Trophoblast cell (in vitro differentiated cells and primary cell): ENCODE results near the gene AUTS2.

ENCODE experiments used
- DNase-seq, 2 donors: peaks; one replicate each; pipeline ENCODE4 v3.0.0-alpha.2; 2016
- H2AFZ ChIP-seq: 2 replicates; pipeline ENCODE4 v1.6.1; 2013; ENCODE audit warnings: low read length, moderate library complexity, mild to moderate bottlenecking; ENCODE audit not compliant: insufficient read depth, poor library complexity
- H2AK5ac ChIP-seq: 2 replicates; pipeline ENCODE4 v1.6.1; 2013; ENCODE audit warnings: mild to moderate bottlenecking, low read length
- H2BK120ac ChIP-seq: 2 replicates; pipeline ENCODE4 v1.6.1; 2013; ENCODE audit warnings: low read length, mild to moderate bottlenecking, moderate library complexity; ENCODE audit not compliant: insufficient read depth, poor library complexity
- H2BK12ac ChIP-seq: 2 replicates; pipeline ENCODE4 v1.6.1; 2013; ENCODE audit warnings: mild to moderate bottlenecking, low read length, moderate library complexity
- H2BK5ac ChIP-seq: 2 replicates; pipeline ENCODE4 v1.6.1; 2013; ENCODE audit warnings: low read length, low read depth, moderate library complexity, mild to moderate bottlenecking; ENCODE audit not compliant: poor library complexity
- H3K14ac ChIP-seq: 2 replicates; pipeline ENCODE4 v1.6.1; 2013; ENCODE audit warnings: mild to moderate bottlenecking, low read length
- H3K18ac ChIP-seq: 2 replicates; pipeline ENCODE4 v1.6.1; 2013; ENCODE audit warnings: mild to moderate bottlenecking, low read length
- H3K23ac ChIP-seq: 2 replicates; pipeline ENCODE4 v1.6.1; 2013; ENCODE audit warnings: low read length
- H3K27ac ChIP-seq: 2 replicates; pipeline ENCODE4 v1.5.1; 2013; ENCODE audit warnings: low read depth, mild to moderate bottlenecking, inconsistent platforms, low read length, moderate library complexity
- H3K27me3 ChIP-seq: 2 replicates; pipeline ENCODE4 v1.6.1; 2013; ENCODE audit warnings: inconsistent platforms, mild to moderate bottlenecking, low read length, moderate library complexity; ENCODE audit not compliant: insufficient read depth
- H3K36me3 ChIP-seq, 2 experiments: 1 replicate in 1 of 2; 2 replicates in 1 of 2; pipeline ENCODE4 v1.6.1; 2013; ENCODE audit warnings: low read length in 2 of 2, mild to moderate bottlenecking in 2 of 2, moderate library complexity in 1 of 2; ENCODE audit not compliant: insufficient read depth in 2 of 2, control insufficient read depth in 1 of 2
- H3K4ac ChIP-seq: 2 replicates; pipeline ENCODE4 v1.6.1; 2013; ENCODE audit warnings: low read depth, mild to moderate bottlenecking, low read length, moderate library complexity
- H3K4me1 ChIP-seq, 2 experiments: 1 replicate in 1 of 2; 2 replicates in 1 of 2; pipeline ENCODE4 v1.6.1; 2013; ENCODE audit warnings: low read length in 2 of 2, mild to moderate bottlenecking in 2 of 2, moderate library complexity in 1 of 2; ENCODE audit not compliant: insufficient read depth in 2 of 2, control insufficient read depth in 1 of 2
- H3K4me2 ChIP-seq: 2 replicates; pipeline ENCODE4 v1.6.1; 2013; ENCODE audit warnings: inconsistent platforms, mild to moderate bottlenecking, low read length, moderate library complexity
- H3K4me3 ChIP-seq: 2 replicates; pipeline ENCODE4 v1.5.1; 2013; ENCODE audit warnings: mild to moderate bottlenecking, low read depth, low read length, inconsistent platforms
- H3K79me1 ChIP-seq: one replicate; pipeline ENCODE4 v1.6.1; 2013; ENCODE audit warnings: low read length
- H3K79me2 ChIP-seq: 2 replicates; pipeline ENCODE4 v1.6.1; 2013; ENCODE audit warnings: low read length, mild to moderate bottlenecking; ENCODE audit not compliant: control insufficient read depth, insufficient read depth, poor library complexity
- H3K9ac ChIP-seq: 2 replicates; pipeline ENCODE4 v1.6.1; 2013; ENCODE audit warnings: mild to moderate bottlenecking, low read length
- H3K9me3 ChIP-seq: 2 replicates; pipeline ENCODE4 v1.6.1; 2013; ENCODE audit warnings: low read depth, mild to moderate bottlenecking, control low read depth, inconsistent platforms, low read length; ENCODE audit not compliant: insufficient read depth
- H4K12ac ChIP-seq: 2 replicates; pipeline ENCODE4 v1.6.1; 2013; ENCODE audit warnings: low read depth, mild to moderate bottlenecking, low read length, moderate library complexity
- H4K8ac ChIP-seq: 2 replicates; pipeline ENCODE4 v1.6.1; 2013; ENCODE audit warnings: low read depth, mild to moderate bottlenecking, low read length, moderate library complexity
- H4K91ac ChIP-seq: one replicate; pipeline ENCODE4 v1.6.1; 2013; ENCODE audit warnings: low read depth, mild to moderate bottlenecking, low read length, moderate library complexity
- WGBS: extraction: QIAGEN DNeasy Blood & Tissue Kit; methylation state at CpG from one replicate; pipeline ENCODE4 v1.1.7; 2013; ENCODE audit warnings: missing lambda C conversion rate; ENCODE audit not compliant: insufficient read length, insufficient coverage; ENCODE audit errors: extremely low coverage; 5-methylcytosine and 5-hydroxymethylcytosine counted together

AUTS2 gene

DNA sequence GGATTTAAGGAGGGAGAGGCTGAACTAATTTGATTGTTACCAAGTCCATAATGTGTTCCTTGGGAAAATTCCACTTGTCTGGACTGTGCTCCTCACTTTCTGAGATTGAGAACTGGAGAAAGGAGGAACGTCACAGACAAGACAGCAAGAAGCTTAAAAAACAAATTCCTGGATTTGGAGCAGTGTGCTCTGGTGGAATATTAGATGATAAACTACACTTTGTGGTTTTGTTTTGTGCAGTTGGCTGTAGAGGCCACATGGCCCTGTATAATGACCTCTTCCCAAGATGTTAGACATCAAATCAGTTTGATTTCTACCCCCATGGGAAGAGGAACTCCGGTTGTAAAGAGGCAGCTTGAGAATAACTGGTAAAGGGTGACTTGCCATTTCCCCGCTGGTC is 1112.4 kb downstream of the AUTS2 start:
- no peak for DNase-seq
- Histone ChIP-seq H3K4me3 (no peak overlapping the region), H3K79me2 (no peaks in the 10 kb centered on the region), H3K23ac (no peak overlapping the region), H3K27ac (no peak overlapping the region), H3K79me1 (no peaks in the 10 kb centered on the region), H3K4me1 (peaks cover 12% of the 10 kb centered on the region in 2 experiments), H3K4ac (no peak overlapping the region), H4K8ac (no peak overlapping the region), H4K91ac (no peak overlapping the region), H3K9me3 (no peaks in the 10 kb centered on the region), H2AFZ (no peak overlapping the region), H3K36me3 (peaks cover 0 to 2% of the 10 kb centered on the region in 2 experiments), H2BK5ac (no peak overlapping the region), H2AK5ac (no peak overlapping the region), H3K14ac (no peak overlapping the region), H4K12ac (no peak overlapping the region), H3K4me2 (peak overlapping the region; percentile 13), H3K27me3 (no peaks in the 10 kb centered on the region), H3K18ac (no peak overlapping the region), H3K9ac (no peak overlapping the region), H2BK12ac (no peak overlapping the region), H2BK120ac (no peak overlapping the region)
- no CpG with 5 or more reads among the region's 3 CpGs for WGBS

DNA sequence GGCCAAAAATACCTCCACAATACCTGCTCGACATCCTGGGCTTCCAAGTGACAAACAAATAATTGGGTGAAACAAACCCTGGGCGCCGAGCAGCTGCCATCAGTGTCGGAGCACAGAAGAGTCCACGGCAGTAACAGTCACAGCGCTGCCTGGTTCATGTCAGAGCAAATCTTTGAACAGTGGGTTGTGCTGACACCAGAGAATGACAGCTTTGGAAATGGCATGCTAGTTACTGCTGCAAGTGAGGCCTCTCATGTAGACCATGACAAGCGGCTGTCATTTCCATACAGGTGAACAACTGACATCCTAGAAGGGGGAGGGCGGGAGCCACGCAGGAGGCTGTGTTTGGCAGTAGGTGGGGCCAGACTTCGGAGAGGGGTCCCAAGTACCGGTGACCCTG is 1113.2 kb downstream of the AUTS2 start:
- no peaks in the 10 kb centered on the region for H3K9me3 ChIP-seq
- no peak overlapping the region for H3K27ac ChIP-seq
- no peak overlapping the region for H2AFZ ChIP-seq
- H2BK12ac ChIP-seq, result no peak overlapping the region
- H4K12ac ChIP-seq, result no peak overlapping the region
- no peak overlapping the region for H2BK5ac ChIP-seq
- H3K79me2 ChIP-seq, result no peaks in the 10 kb centered on the region
- no peak overlapping the region for H3K4me3 ChIP-seq
- H3K14ac ChIP-seq, result no peak overlapping the region
- no peak overlapping the region for H2BK120ac ChIP-seq
- H3K4me2 ChIP-seq, result no peak overlapping the region
- no peak overlapping the region for H3K4ac ChIP-seq
- H3K9ac ChIP-seq, result no peak overlapping the region
- peaks cover 12% of the 10 kb centered on the region in 2 experiments for H3K4me1 ChIP-seq
- no peaks in the 10 kb centered on the region for H3K36me3 ChIP-seq
- no peak overlapping the region for H3K23ac ChIP-seq
- no peak overlapping the region for H4K8ac ChIP-seq
- H4K91ac ChIP-seq, result no peak overlapping the region
- no peaks in the 10 kb centered on the region for H3K79me1 ChIP-seq
- no peak overlapping the region for H3K18ac ChIP-seq
- DNase-seq, result no peak
- H3K27me3 ChIP-seq, result no peaks in the 10 kb centered on the region
- no peak overlapping the region for H2AK5ac ChIP-seq
- no CpG with 5 or more reads among the region's 11 CpGs for WGBS

DNA sequence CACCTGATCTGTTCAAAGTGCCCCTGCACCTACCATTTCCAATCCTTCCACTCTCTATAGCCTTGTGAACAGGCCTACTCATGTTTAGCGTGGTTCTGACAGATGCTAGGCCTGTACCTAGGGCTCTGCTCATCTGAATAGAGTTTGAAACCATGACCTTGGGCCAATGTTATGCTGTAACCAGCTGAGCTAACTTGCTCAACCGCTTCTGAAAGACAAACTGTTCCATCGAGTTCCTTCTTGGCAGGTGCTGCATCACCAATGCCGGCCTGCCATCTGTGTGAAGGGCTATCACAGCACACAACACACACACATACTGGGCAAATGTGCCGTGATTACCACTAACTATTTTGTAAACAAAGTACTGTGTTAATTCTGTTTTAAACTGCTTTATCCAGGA is 1114.7 kb downstream of the AUTS2 start:
- WGBS, result no CpG with 5 or more reads among the region's 5 CpGs
- peaks cover 12 to 14% of the 10 kb centered on the region in 2 experiments for H3K4me1 ChIP-seq

DNA sequence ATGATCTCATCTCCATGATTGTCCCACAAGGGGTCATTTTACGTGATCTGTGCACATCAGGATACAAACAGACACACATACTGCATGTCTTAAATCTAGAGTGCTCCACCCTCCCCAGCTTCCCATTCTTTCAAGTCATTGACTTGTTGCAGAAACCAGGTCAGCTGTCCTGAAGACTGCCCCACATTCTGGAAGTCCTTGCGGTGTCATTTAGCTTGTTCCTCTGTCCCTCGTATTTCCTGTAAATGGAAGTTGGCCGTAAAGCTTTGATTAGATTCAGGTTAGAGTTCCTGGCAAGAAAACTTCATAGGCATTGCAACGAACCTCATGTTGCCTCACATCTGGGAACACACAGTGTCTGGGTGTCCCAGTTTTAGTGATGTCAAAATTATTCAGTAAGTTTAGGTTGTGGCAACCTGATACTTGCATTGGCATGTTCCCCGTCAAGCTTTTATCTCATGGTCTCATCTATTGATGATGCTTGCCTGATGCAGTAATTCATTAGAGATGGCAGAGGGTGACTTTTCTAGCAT is 1116.3 kb downstream of the AUTS2 start:
- Histone ChIP-seq H2BK12ac (no peak overlapping the region), H3K23ac (no peak overlapping the region), H4K8ac (no peak overlapping the region), H3K36me3 (no peaks in the 10 kb centered on the region), H3K27me3 (no peaks in the 10 kb centered on the region), H2AK5ac (no peak overlapping the region), H2BK120ac (no peak overlapping the region), H3K4ac (no peak overlapping the region), H3K4me3 (no peak overlapping the region), H3K14ac (no peak overlapping the region), H3K18ac (no peak overlapping the region), H3K79me2 (no peaks in the 10 kb centered on the region), H2AFZ (no peak overlapping the region), H3K9me3 (no peaks in the 10 kb centered on the region), H3K9ac (no peak overlapping the region), H2BK5ac (no peak overlapping the region), H3K27ac (no peak overlapping the region), H3K4me2 (no peak overlapping the region), H4K91ac (no peak overlapping the region), H3K4me1 (peaks cover 12 to 14% of the 10 kb centered on the region in 2 experiments), H4K12ac (no peak overlapping the region), H3K79me1 (no peaks in the 10 kb centered on the region)
- WGBS, result no CpG with 5 or more reads among the region's 6 CpGs
- DNase-seq, result no peak

More for the DNA sequence above, 1114.7 kb downstream of the AUTS2 start:
- H3K23ac ChIP-seq, result no peak overlapping the region
- no peak overlapping the region for H3K4me2 ChIP-seq
- no peak overlapping the region for H2BK120ac ChIP-seq
- H3K18ac ChIP-seq, result no peak overlapping the region
- H2AK5ac ChIP-seq, result no peak overlapping the region
- no peak for DNase-seq
- H3K14ac ChIP-seq, result no peak overlapping the region
- H3K27ac ChIP-seq, result no peak overlapping the region
- no peak overlapping the region for H4K12ac ChIP-seq
- no peaks in the 10 kb centered on the region for H3K36me3 ChIP-seq
- no peaks in the 10 kb centered on the region for H3K79me1 ChIP-seq
- no peak overlapping the region for H3K4me3 ChIP-seq
- H2AFZ ChIP-seq, result no peak overlapping the region
- no peak overlapping the region for H2BK5ac ChIP-seq
- no peaks in the 10 kb centered on the region for H3K27me3 ChIP-seq
- H2BK12ac ChIP-seq, result no peak overlapping the region
- H3K9ac ChIP-seq, result no peak overlapping the region
- no peak overlapping the region for H4K91ac ChIP-seq
- H3K79me2 ChIP-seq, result no peaks in the 10 kb centered on the region
- no peak overlapping the region for H3K4ac ChIP-seq
- no peak overlapping the region for H4K8ac ChIP-seq
- H3K9me3 ChIP-seq, result no peaks in the 10 kb centered on the region
